SJSA1 (cell line): Measurements from ENCODE around the gene TMEM229B. TPM values are rescaled to one million over a fixed set of nuclear protein-coding genes. Genes with fewer than 3 reads are reported as not detected.

ENCODE experiments used
- DNase-seq, 2 experiments: peaks; one replicate each; pipeline ENCODE4 v3.0.0-alpha.2; 2015 to 2020; ENCODE audit warnings: low spot score in 2 of 2, low read depth in 1 of 2
- H3K27ac ChIP-seq: fragments of 250-450 bp; sonication (Bioruptor Pico); 2 replicates; pipeline ENCODE4 v1.5.1; 2020; ENCODE audit warnings: mild to moderate bottlenecking, moderate library complexity
- H3K27me3 ChIP-seq: fragments of 250-450 bp; sonication (Bioruptor Pico); replicated peaks from 2 replicates; pipeline ENCODE4 v1.5.1; 2020; ENCODE audit warnings: mild to moderate bottlenecking, moderate library complexity
- H3K36me3 ChIP-seq: fragments of 250-450 bp; sonication (Bioruptor Pico); 2 replicates; pipeline ENCODE4 v1.5.1; 2020; ENCODE audit warnings: mild to moderate bottlenecking
- H3K4me1 ChIP-seq: fragments of 250-450 bp; sonication (Bioruptor Pico); replicated peaks from 2 replicates; pipeline ENCODE4 v1.6.1; 2021; ENCODE audit warnings: mild to moderate bottlenecking
- H3K4me3 ChIP-seq: fragments of 250-450 bp; sonication (Bioruptor Pico); 2 replicates; pipeline ENCODE4 v1.5.1; 2020; ENCODE audit warnings: mild to moderate bottlenecking
- H3K9me3 ChIP-seq: fragments of 250-450 bp; sonication (Bioruptor Pico); replicated peaks from 2 replicates; pipeline ENCODE4 v1.5.1; 2020; ENCODE audit warnings: mild to moderate bottlenecking
- total RNA-seq: library from RNA; depleted of rRNA; stranded (reverse); fragments of >200 nt; shearing (Covaris generic); gene quantifications from 2 replicates; pipeline ENCODE4 v1.2.3, GENCODE V29; 2014; rRNA removed

Gene TMEM229B
- total RNA-seq: 0.71 and 10.9 TPM in 2 replicates

- Histone ChIP-seq H3K27me3 (no peaks in the 10 kb centered on the region), H3K36me3 (no peaks in the 10 kb centered on the region), H3K27ac (peak within 1 kb of the TSS; percentile 37), H3K4me1 (peaks cover 12% of the 10 kb centered on the region), H3K4me3 (peak within 1 kb of the TSS; percentile 39), H3K9me3 (no peaks in the 10 kb centered on the region)
- peak in 1 of 2 experiments; percentile 47 for DNase-seq
These were observed at the start of gene TMEM229B for GRCh38 chr14:67487937-67488893. Gene TMEM229B (minus strand): TSS chr14:67488721. CDS start chr14:67473923, 14,798 bp downstream.

GRCh38 chr14:67537736-67538135, 49.2 kb upstream of the TMEM229B start:
- H3K27ac ChIP-seq: no peak overlapping the region
- H3K36me3 ChIP-seq: no peaks in the 10 kb centered on the region
- no peak for DNase-seq
- H3K4me1 ChIP-seq: peaks cover 8% of the 10 kb centered on the region
- H3K9me3 ChIP-seq: no peaks in the 10 kb centered on the region
- no peak overlapping the region for H3K4me3 ChIP-seq
- peaks cover 22% of the 10 kb centered on the region for H3K27me3 ChIP-seq

- no peak overlapping the region for H3K4me3 ChIP-seq
- no peaks in the 10 kb centered on the region for H3K9me3 ChIP-seq
- no peak overlapping the region for H3K27ac ChIP-seq
- peaks cover 23% of the 10 kb centered on the region for H3K27me3 ChIP-seq
- H3K4me1 ChIP-seq: peaks cover 9% of the 10 kb centered on the region
- no peaks in the 10 kb centered on the region for H3K36me3 ChIP-seq
- no peak for DNase-seq
These were observed 47.6 kb upstream of the TMEM229B start for GRCh38 chr14:67536087-67536486.

GRCh38 chr14:67533754-67534085, 45.2 kb upstream of the TMEM229B start:
- no peaks in the 10 kb centered on the region for H3K36me3 ChIP-seq
- no peak overlapping the region for H3K4me3 ChIP-seq
- H3K27me3 ChIP-seq: peaks cover 22% of the 10 kb centered on the region

GRCh38 chr14:67532998-67533753, 44.7 kb upstream of the TMEM229B start, which contains the start of gene PLEKHH1:
Gene PLEKHH1 (plus strand): TSS chr14:67533290. CDS start chr14:67541868, 8,578 bp downstream.
- peaks cover 9% of the 10 kb centered on the region for H3K4me1 ChIP-seq
- peak within 1 kb of the TSS; percentile 56 for H3K4me3 ChIP-seq
- DNase-seq: peak; percentile 43 to 62
- H3K9me3 ChIP-seq: no peaks in the 10 kb centered on the region
- H3K36me3 ChIP-seq: no peaks in the 10 kb centered on the region
- H3K27me3 ChIP-seq: peaks cover 22% of the 10 kb centered on the region
- no peak within 1 kb of the TSS for H3K27ac ChIP-seq

More at GRCh38 chr14:67533754-67534085, 45.2 kb upstream of the TMEM229B start:
- Histone ChIP-seq H3K9me3 (no peaks in the 10 kb centered on the region), H3K27ac (no peak overlapping the region), H3K4me1 (peaks cover 9% of the 10 kb centered on the region)
- no peak for DNase-seq

GRCh38 chr14:67532606-67532997, 44.1 kb upstream of the TMEM229B start:
- peak overlapping the region; percentile 56 for H3K4me3 ChIP-seq
- no peaks in the 10 kb centered on the region for H3K36me3 ChIP-seq
- DNase-seq: no peak
- no peaks in the 10 kb centered on the region for H3K9me3 ChIP-seq
- peaks cover 9% of the 10 kb centered on the region for H3K4me1 ChIP-seq
- H3K27ac ChIP-seq: no peak overlapping the region
- H3K27me3 ChIP-seq: peaks cover 22% of the 10 kb centered on the region

GRCh38 chr14:67529947-67530935, 41.7 kb upstream of the TMEM229B start:
- Histone ChIP-seq H3K27ac (no peak overlapping the region), H3K36me3 (no peaks in the 10 kb centered on the region), H3K27me3 (peaks cover 19% of the 10 kb centered on the region), H3K4me3 (no peak overlapping the region), H3K4me1 (peaks cover 9% of the 10 kb centered on the region), H3K9me3 (no peaks in the 10 kb centered on the region)
- no peak for DNase-seq

GRCh38 chr14:67528276-67528675, 39.8 kb upstream of the TMEM229B start:
- DNase-seq: no peak
- no peak overlapping the region for H3K4me3 ChIP-seq
- H3K9me3 ChIP-seq: no peaks in the 10 kb centered on the region
- no peak overlapping the region for H3K27ac ChIP-seq
- peaks cover 6% of the 10 kb centered on the region for H3K4me1 ChIP-seq
- no peaks in the 10 kb centered on the region for H3K36me3 ChIP-seq
- peaks cover 14% of the 10 kb centered on the region for H3K27me3 ChIP-seq

GRCh38 chr14:67527756-67528155, 39.2 kb upstream of the TMEM229B start:
- peaks cover 1% of the 10 kb centered on the region; the same call in 1 of the 2 replicates for H3K4me1 ChIP-seq
- no peak overlapping the region for H3K4me3 ChIP-seq
- DNase-seq: no peak
- no peaks in the 10 kb centered on the region for H3K9me3 ChIP-seq
- no peak overlapping the region for H3K27ac ChIP-seq
- H3K36me3 ChIP-seq: no peaks in the 10 kb centered on the region
- H3K27me3 ChIP-seq: peaks cover 11% of the 10 kb centered on the region

GRCh38 chr14:67526676-67527459, 38.3 kb upstream of the TMEM229B start:
- Histone ChIP-seq H3K9me3 (no peaks in the 10 kb centered on the region), H3K27ac (no peak overlapping the region), H3K4me3 (no peak overlapping the region), H3K4me1 (no peaks in the 10 kb centered on the region), H3K27me3 (peaks cover 7% of the 10 kb centered on the region), H3K36me3 (no peaks in the 10 kb centered on the region)
- DNase-seq: peak in 1 of 2 experiments; percentile 29

- Histone ChIP-seq H3K9me3 (no peaks in the 10 kb centered on the region), H3K4me1 (no peaks in the 10 kb centered on the region), H3K4me3 (no peak overlapping the region), H3K36me3 (no peaks in the 10 kb centered on the region), H3K27me3 (peaks cover 7% of the 10 kb centered on the region), H3K27ac (no peak overlapping the region)
- no peak for DNase-seq
These were observed 37.7 kb upstream of the TMEM229B start for GRCh38 chr14:67526181-67526580.

- no peaks in the 10 kb centered on the region for H3K36me3 ChIP-seq
These were observed 36.9 kb upstream of the TMEM229B start for GRCh38 chr14:67525389-67525788.

More at GRCh38 chr14:67525389-67525788, 36.9 kb upstream of the TMEM229B start:
- Histone ChIP-seq H3K4me3 (no peak overlapping the region), H3K4me1 (no peaks in the 10 kb centered on the region), H3K27me3 (peaks cover 9% of the 10 kb centered on the region), H3K27ac (no peak overlapping the region), H3K9me3 (no peaks in the 10 kb centered on the region)
- no peak for DNase-seq
